GM19468 (cell line): ENCODE results near the gene TP53I11.
A peak's percentile ranks its signal among the peaks of the same experiment; 100 is the strongest.

Experiments used
- ATAC-seq: cut with Tn5 transposase; IDR thresholded peaks from one replicate; pipeline ENCODE4 v1.9.1; 2021; ENCODE audit warnings: mild to moderate bottlenecking, moderate library complexity, moderate number of reproducible peaks; ENCODE audit not compliant: unreplicated experiment; ENCODE audit errors: extremely low read depth

TP53I11 gene

DNA sequence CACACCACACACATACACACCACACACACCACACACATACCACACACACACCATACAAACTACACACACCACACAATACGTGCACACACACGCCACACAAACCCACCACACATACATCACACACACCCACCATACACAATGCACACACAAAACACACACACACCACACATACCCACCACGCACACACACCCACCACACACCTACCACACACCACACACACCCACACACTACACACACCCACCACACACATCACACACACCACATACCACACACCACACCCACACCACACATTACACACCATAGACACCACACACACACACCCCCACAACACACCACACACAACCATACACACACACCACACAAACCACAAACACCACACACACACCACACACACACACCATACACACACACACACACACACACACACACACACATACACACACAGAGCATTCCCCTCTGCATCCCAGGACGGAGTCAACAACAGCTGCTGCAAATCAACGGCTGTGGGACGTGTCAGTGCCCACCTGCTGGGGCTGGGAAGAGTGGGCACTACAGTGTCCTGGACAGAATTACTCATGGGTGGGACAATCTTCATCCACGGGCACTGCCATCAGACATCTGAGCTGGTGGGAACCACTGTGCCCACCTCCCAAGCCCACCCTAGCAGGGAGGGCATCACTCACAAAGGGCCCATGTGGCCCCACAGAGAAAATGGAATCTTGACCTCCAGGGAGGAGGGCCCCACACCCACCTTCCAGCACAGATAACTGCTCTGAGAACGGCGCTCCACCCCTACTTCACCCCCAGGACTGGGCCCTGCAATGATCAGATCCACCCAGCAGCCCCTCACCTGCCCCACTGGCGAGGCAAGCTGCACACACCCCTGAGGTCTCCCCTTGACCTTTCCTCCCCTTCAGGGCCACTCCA is 8.4 kb downstream of the TP53I11 start:
- no peak for ATAC-seq

DNA sequence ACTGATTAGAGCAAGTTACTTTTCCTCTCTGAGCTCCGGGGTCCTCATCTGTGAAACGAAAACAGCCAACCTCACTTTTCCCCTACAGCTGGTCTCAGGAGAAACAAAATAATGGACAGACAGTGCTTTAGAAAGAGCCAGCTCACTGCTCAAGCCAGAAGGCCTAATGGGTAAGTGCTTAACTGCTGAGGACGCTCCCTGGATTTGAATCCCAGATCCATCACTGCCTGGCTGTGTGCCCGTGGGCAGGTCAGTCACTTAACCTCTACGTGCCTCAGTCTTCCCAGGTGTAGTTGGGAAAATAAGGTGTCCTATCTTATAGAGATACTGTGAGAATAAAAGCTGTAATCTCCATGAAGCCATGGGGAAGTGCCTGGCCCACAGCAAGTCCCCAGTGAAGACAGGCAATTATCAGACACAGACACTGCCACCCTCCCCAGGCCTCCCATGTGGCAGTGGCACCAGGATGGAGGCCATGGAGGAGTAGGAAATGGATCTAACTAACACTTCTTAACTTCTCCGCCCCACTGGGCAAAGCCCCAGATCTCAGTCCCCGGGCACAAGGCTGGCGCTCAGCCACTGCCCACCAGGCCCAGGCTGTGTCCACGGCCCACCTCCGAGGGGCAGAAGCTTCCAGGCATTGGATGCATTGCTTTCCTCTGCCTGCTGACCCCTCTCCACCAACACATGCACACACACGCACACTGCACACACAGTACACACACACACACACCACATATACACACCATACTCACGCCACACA is 9.2 kb downstream of the TP53I11 start:
- ATAC-seq, result no peak

DNA sequence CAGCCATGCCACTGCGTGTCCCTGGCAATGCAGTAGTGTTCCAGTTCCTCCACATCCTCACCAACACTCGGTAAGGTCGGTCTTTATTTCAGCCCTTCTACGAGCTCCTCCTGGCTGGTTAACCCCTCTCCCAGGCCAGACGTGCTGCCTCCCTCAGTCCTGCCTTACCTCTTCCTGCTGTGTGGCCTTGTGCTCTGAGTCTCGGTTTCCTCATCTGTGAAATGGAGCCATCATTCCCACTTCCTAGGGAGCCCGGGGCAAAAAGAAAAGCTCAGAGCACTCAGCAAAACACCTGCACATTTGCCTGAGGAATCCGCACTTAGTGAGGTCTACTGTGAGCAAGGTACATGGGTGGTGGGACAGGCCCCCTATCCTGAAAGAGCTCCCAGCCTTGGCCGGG is 9.8 kb downstream of the TP53I11 start:
- ATAC-seq, result no peak

DNA sequence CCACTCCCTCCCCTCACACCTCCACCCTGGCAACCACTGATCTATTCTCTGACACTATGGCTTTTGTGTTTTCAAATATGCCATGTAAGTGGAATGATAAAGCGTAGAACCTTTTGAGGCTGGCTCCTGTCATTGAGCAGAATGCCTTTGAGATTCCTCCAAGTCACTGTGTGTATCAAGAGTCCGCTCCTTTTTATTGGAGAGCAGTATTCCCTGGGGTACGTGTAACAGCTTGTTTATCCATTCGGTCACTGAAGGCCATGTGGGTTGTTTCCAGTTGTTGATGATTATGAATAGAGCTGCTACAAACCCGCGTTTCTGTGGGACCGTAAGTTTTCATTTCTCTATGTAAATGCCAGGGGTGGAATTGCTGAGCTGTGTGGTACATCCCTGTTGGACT is 10.3 kb downstream of the TP53I11 start:
- no peak for ATAC-seq

DNA sequence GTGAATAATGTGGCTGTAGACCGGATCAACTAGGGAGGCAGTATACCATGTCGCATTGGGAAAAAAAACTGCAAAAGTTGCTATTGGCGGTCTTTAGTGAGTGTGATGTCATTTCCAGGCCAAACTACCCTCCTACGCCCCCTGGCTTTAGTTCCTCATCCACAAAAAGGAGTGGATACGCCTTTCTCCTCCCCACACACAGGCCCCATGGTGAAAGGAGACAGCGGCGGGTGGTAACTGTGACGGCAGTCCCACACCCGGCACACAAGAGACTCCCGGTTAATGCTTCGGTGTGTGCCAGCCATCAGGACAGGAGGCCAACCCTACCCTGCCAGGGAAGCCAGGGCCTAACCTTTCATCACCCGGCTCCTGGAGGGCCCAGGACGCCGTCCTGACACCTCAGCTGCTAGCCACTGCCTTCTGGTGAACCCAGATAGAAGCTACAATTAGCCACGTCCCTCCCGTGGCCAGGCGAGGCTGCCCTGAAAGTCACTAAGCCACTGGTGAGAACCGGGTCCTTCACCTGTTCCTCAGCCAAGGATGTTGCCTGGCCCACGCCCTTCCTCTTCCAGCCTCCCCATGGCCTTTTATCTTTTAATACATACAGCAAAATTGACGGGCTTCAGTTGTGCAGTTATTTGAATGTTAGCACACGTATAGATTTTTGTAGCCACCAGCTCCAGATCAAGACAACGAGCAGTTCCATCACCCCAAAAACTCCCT is 10.8 kb downstream of the TP53I11 start:
- ATAC-seq, result no peak

DNA sequence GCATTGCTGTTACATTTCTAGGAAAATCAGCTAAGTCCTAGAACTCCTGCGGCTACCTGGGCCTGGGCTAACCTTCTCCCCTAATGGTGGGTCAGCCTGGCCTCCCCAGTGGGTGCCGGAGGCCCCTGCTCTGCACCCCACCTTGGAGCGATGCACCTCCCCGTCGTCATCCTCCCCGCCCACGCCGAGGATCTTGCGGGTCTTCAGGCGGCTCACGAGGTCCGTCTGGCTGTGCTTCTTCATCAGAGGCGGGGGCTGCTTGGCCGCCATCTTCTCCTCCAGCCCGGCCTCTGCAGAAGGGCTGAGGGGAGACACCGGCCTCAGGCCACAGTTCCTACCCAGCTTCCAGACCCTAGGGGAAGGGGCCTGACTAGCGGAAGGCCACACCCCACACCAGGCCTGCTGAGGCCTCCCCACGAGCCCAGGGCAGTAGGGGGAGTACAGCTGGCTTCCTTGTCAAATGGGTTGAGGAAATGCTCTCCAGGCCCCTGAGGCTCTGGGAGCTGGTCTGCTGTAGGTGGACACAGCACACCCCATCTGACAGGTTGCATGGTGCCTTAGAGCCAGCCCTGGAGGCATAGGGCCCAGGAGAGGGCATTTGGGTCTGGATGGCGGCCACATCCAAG is 12.5 kb downstream of the TP53I11 start:
- ATAC-seq, result no peak

DNA sequence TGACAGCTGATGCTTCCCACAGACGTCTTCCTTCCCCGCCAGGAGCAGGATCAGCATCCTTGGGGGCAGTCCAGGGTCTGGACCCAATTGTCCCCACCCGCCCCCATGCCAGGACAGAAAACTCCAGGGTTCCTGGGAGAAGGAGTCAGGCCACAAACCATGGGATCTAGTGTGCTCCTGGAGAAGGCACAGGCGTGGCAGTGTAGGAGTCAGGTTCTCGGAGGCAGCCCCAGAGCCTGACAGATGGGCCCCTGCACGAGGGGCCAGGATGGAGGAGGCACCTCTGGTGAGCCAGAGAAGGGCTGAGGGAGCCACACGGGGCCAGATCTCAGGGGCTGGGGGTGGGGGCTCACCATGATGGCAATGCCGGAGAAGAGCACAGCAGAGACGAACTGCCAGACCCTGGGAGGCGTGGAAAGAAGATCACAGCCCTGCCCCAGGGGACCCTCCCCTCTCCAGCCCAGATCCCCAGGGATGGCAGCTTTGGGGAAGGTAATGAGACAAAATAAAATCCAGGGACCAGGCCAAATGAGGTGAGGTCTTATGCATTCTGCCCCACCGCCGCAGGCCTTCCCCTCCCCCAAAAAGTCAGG is 13.6 kb downstream of the TP53I11 start:
- no peak for ATAC-seq

DNA sequence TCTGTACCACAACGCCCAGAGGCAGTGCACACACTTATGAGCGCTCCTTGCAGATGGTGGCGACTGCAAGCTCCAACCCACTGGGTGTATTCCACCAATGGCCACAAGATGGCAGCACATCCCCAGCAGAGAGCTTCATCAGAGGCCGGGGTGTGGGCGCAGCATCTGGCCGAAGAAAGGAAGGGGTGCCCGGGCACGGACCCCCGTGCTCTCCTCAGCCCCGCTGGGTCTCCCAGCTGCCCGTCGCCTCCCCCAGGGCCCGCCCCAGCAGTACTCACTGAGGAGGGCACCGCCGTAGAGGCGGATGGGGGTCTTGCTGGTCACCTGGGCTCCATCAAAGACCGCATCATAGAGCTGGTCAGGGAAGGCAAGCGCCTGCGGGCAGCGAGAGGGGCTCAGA is 14.2 kb downstream of the TP53I11 start:
- ATAC-seq, result peak; percentile 58

DNA sequence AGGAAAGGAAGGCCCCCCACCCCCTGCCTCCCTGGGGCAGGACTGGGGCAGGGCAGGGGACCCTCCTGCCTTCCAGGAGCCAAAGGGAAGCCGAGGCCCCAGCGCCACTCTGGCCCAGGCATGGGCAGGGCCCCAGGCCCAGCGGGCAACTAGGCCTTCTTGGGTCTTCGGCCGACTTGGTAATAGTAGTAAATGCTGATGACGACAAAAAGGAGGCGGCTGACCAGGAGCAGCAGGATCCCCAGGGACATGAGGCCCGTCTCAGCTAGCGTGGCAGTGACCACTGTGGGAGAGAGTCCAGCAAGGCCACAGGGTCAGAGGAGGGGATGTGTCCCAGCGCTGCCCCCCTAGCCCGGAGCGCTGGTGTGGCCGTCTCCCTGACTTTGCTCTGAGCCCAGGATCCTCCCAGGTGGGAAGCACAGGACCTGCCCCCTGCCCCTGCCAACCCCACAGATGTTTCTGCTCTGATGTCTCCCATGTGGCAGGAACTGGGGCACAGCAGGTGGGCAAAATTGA is 15.9 kb downstream of the TP53I11 start:
- ATAC-seq, result no peak

DNA sequence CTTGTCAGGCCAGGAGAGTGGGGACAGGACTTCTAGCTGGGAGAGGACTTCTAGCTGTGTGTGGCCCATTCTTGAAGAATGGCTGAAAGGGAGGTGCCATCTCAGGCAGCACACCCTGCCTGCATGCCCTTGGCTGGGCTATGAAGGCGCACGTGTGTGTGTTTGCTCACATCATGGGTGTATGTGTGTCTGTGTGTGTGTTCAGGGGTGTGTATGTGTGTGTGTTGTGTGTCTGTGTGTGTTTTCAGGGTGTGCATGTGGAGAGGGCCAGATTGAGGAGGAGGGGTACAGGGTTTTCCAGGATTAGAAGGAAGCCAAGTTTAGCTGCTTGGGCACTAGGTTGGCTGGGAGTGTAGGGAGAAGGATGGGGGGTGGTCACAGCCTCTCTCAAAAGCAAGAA is 16.6 kb downstream of the TP53I11 start:
- no peak for ATAC-seq

DNA sequence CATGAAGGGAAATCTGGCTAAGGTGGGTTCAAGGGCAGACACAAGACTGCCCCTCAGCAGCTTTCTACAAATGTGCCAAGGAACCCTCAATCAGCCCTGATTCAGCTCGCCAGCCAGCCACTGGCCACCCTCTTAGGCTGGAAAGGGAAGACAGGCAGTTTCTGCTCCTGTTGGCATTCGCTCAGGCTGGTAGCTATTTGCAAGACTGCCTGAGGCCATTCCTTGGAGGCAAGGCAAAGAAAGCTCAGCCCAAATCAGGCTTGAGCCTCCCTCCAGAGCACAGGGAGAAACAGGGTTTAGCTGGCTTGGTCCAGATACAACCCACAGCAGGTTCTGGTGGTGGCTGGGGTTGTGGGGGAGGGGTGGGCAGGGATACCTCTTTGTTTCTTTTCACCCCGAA is 19.2 kb downstream of the TP53I11 start:
- no peak for ATAC-seq

DNA sequence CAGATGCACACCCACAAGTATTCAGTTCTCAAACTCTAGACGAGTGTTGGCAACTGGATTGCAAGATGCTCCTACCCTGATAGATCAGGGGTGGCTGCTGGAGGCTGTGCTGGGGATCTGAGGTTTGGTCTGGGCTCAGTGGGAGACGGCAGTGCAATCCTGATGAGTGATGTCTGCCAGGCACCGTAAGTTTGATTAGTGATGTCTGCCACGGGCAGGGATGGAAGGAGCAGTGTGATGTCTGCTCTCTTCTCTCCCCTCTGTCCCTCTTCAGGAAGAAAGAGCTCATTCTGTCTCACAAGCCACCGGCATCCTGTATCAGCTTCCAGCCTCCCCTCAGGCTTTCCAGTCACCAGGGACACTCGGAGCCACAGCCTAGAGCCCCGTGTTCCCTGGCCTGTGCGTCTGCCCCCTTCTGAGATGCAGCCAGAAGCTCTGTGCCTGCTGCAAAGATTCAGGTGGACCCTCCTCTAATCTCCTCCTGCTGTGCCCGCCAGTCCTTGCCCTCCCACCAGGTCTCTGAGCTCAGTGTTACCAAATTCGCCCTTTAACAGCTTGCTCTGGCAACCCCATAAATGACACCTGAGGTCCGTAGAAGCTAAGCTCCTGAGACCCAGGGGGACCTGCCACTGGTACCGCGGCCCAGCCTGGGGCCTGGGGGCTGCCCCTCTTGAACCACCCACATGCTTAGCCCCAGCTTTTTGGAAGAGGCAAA is 19.9 kb downstream of the TP53I11 start:
- ATAC-seq, result no peak

DNA sequence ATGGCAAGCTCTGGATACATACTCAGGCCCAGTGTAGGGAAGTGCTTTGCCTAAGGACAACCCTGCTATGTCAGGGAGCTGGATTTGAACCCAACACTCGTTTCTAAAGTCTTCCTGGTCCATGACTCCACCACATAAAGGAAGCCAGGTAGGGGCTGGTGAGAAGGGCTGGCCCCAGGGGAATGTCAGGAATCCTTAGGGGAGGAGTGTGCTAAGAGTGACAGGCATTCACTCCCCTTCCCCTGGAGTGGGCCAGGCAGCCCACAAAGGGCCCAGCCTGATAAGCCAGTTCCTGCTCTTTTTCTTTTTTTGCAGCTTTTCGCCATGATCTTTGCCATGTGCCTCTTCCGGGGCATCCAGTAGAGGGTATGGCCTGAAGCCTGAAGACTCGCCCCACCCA is 21.9 kb downstream of the TP53I11 start:
- no peak for ATAC-seq

DNA sequence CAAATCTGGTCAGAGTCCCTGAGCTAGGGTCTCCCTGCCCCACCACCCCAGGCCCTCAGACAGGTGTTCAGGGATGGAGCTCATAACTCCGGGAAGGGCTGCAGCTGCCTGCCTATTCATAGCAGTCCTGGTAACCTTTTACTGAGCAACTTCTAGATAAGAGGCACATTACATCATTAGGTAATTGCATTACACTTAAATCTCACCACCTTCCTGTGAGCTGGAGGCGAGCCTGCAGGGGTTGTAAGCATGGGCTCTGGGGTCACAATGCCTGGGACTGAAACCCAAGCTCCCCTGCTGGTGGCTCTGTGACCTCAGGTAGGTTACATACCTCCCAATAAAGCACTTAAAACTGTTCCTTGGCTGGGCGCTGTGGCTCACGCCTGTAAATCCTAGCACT is 22.5 kb downstream of the TP53I11 start:
- no peak for ATAC-seq

DNA sequence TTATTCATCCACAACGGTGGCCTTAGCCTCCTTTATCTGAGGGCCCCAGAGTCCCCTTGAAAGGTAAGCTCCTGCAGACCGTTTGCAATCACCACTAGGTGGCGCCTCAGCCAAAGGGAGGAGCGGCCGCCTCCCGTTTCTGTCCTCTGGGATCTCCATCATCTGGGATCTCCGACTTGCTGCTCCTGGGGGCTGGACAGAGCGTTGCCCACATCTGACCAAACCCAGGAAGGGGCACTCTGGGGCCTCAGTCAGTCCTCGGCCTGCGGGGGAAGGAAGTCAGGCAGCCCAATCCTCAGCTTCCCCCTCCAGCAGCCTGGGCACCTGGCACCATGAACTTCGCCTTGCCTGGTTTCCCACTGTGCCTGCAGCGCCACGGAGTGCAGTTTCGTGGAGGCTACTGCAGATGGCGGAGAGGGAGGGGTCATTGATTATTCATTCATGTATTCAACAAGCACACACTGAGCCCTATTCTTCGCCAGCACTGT is 23.5 kb downstream of the TP53I11 start:
- ATAC-seq, result no peak

DNA sequence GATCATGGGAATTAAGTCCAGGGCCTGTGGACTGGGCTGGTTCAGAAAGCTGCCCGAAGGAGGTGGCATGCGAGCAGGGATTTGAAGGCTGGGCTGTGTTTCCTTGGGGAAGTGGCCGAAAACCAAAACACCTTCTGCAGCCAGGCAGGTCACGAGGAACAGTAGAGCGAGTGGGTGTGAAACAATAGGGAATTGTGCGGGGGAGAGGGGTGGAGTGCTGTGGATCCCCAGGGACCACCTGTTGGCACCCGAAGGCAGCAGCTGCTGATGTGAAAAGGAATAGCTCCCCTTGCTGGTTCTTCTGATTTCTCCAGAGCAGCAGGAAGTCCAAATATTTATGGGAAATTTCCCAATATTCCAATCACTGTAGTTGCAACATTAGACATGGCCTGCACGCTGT is 24.6 kb downstream of the TP53I11 start:
- no peak for ATAC-seq

DNA sequence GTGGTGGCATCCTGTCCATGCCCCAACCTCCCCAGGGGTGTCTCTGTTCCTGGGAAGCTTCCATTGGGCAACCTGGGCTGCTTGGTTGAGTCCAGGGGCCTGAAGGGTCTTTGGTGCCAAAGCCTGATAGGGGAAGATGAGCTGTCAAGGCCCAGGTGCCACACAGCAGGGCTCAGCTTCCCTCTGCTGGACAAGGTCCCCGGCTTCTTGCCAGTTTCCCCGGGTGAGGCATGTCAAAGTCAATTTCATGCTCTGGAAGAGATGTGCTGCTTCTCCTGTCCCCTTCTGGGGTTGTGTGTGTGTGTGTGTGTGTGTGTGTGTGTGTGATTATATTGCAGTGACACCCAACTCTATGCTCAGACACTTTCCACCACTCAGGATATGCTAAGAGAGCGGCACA is 26.9 kb downstream of the TP53I11 start:
- no peak for ATAC-seq

DNA sequence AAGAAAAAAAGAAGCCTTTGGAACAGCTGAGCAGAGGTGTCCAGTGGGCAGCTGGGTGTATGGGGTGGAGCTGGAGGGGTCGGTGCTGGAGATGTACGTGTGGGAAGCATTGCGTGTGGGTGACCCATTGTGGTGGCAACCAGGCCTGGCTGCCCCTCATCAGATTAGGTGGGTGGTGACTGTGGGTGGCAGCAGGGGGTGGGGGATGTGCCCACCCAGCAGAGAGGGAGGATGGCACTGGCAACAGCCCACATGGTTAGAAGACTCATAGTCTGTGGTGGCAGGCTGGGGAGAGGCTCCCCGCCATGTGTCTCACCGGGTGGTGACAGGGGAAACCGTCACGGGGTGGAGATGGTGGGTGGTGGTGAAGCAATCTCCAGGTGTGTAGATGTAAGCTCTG is 27.6 kb downstream of the TP53I11 start:
- ATAC-seq, result no peak

DNA sequence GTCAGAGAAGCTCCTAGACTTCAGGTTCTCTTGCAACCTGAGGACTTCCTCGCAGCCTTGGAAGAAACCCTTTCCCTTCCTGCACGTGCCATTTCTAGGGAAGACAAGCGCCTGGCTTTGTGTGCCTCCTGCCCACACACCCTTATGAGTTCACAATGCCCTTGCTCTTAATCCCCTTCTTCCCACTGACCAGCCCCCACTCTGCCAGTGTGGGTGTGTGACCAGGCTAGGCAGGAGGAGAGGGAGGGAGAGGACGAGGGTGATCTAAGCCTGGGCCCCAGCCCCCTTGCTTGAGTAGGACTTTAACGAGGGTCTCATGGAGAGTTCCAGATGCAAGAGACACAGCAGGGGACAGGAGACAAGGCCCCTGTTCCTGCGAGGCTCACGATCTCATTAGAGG is 30.2 kb downstream of the TP53I11 start:
- no peak for ATAC-seq
